ENCODE measurements around the gene CRACDL.

DNA sequence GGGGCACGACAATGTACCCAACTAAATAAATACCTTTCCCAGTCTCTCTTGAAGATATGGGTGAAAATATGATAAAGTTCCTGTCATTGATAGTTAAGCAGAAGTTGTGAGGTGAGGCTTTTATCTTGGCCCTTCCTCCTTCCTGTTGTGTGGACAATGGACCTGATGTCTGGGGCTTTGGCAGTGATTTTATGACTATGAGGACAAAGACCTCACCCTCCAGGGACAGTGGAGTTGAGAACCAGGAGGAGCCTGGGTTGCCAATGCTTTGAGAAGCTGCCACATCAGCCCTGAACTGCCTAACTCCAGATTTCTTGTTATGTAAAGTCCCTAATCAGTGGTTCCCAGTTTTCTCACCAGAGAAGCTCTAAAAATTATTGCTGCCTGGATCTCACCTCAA, 184.3 kb downstream of the CRACDL start:
- TF ChIP-seq, protein P1, sequence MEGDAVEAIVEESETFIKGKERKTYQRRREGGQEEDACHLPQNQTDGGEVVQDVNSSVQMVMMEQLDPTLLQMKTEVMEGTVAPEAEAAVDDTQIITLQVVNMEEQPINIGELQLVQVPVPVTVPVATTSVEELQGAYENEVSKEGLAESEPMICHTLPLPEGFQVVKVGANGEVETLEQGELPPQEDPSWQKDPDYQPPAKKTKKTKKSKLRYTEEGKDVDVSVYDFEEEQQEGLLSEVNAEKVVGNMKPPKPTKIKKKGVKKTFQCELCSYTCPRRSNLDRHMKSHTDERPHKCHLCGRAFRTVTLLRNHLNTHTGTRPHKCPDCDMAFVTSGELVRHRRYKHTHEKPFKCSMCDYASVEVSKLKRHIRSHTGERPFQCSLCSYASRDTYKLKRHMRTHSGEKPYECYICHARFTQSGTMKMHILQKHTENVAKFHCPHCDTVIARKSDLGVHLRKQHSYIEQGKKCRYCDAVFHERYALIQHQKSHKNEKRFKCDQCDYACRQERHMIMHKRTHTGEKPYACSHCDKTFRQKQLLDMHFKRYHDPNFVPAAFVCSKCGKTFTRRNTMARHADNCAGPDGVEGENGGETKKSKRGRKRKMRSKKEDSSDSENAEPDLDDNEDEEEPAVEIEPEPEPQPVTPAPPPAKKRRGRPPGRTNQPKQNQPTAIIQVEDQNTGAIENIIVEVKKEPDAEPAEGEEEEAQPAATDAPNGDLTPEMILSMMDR (IDR thresholded peaks at IDR 0.05), result no peak
- TF ChIP-seq POLR2AphosphoS5 (IDR thresholded peaks at IDR 0.05), result no peak
- TF ChIP-seq POLR2A (IDR thresholded peaks at IDR 0.05), result no peak

Measured in prostate gland (tissue), 2 donors.